Measurements from ENCODE around the gene NCKAP5.

DNA sequence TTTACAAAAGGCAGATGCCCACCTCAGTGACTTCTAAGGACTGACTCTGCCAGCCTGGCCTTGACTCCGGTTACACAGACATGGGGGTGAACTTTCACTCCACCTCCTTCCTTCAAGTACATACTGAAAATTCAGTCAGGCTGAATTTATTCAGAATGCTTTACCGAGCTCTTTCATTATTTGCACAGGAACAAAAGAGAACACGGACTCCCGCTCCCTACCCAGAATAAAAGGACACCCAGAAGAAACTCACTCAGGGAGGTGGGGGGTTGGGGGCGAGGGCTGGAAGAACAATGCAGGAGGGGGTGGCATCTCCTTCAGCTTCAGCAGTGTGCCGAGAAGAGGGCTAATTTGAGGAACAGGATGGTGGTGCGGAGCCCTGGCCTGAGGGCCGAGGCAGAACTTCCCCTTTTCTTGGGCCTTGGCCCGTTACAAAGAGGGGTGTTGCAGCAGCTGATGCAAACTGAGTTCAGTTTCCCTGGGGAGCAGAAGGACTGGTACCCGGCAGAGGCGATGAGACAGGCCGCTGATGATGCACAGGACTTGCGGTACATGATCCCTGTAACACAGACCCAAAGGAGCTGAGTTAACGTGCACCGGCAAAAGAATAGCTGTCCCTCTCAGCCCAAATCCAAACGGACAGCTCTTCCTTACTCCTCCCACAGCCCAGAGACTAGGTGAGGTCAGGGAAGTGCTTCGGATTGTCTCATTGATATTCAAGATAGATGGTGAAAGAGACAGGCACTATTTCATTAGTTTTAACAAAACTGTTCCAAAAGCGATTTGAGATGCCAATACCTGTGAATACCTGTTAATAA lies 922.3 kb downstream of the NCKAP5 start:
- TF ChIP-seq SIN3A (IDR thresholded peaks at IDR 0.05; ENCODE audit: borderline replicate concordance, insufficient read depth, low read length) (no peak), POLR2AphosphoS5 (IDR thresholded peaks at IDR 0.05; ENCODE audit: low read depth, low read length) (no peak)

Data from PFSK-1 (cell line).